B cell (primary cell): ENCODE results near the gene SRBD1.

Experiments used
- CTCF ChIP-seq: fragments of 200-600 bp; IDR thresholded peaks from one replicate; pipeline ENCODE4 v1.8.0; 2022; ENCODE audit warnings: antibody characterized with exemption, mild to moderate bottlenecking
- EZH2 ChIP-seq: IDR thresholded peaks from 2 replicates; pipeline ENCODE4 v1.6.1; 2012; ENCODE audit warnings: borderline replicate concordance, low read depth, mild to moderate bottlenecking, moderate library complexity, low read length; ENCODE audit not compliant: insufficient read depth, poor library complexity, severe bottlenecking

- TF ChIP-seq CTCF (no peak), EZH2 (no peak)
Observed at GRCh38 chr2:45605116-45605515, 6.0 kb downstream of the SRBD1 start.
